Testis (tissue), 3 donors: ENCODE data around the gene PRKG1. TPM values are rescaled to one million over a fixed set of nuclear protein-coding genes. Genes with fewer than 3 reads are reported as not detected.

ENCODE experiments used
- DNase-seq: peaks from one replicate; pipeline ENCODE4 v3.0.0-alpha.2; 2019
- H3K27ac ChIP-seq, 2 donors: fragments of 200-600 bp; sonication (generic); one replicate each; pipeline ENCODE4 v1.5.1; 2019
- H3K27me3 ChIP-seq: fragments of 200-600 bp; sonication (generic); one replicate; pipeline ENCODE4 v1.5.1; 2019
- H3K36me3 ChIP-seq: fragments of 200-600 bp; sonication (generic); one replicate; pipeline ENCODE4 v1.5.1; 2017; ENCODE audit warnings: low read depth; ENCODE audit errors: missing control alignments
- H3K4me1 ChIP-seq: fragments of 200-600 bp; sonication (generic); one replicate; pipeline ENCODE4 v1.5.1; 2019
- H3K4me3 ChIP-seq, 2 donors: fragments of 200-600 bp; sonication (generic); one replicate each; pipeline ENCODE4 v1.5.1; 2017 to 2019
- H3K9me3 ChIP-seq: fragments of 200-600 bp; sonication (generic); one replicate; pipeline ENCODE4 v1.5.1; 2017
- CTCF ChIP-seq, 3 experiments: fragments of 450-650 bp in 2 of 3; fragments of 200-600 bp in 1 of 3; sonication (generic) in 1 of 3; IDR thresholded peaks; one replicate each; pipeline ENCODE4 v1.5.1; 2016 to 2019; ENCODE audit warnings: antibody characterized with exemption in 3 of 3, mild to moderate bottlenecking in 2 of 3, moderate library complexity in 1 of 3
- POLR2A ChIP-seq: fragments of 450-650 bp; IDR thresholded peaks from one replicate; pipeline ENCODE4 v1.6.1; 2017; ENCODE audit warnings: antibody characterized with exemption, mild to moderate bottlenecking, moderate library complexity
- WGBS, 2 donors: methylation state at CpG; one replicate each; pipeline ENCODE4 v1.1.5; 2018; 5-methylcytosine and 5-hydroxymethylcytosine counted together
- intact Hi-C: fragments of 100-400 bp; cut with DNase I; formaldehyde crosslinking; loops from one replicate; pipeline ENCODE4 v1.15.1; 2023; ENCODE audit warnings: low total_unique reads
- polyA plus RNA-seq: library from polyadenylated mRNA; stranded (reverse); fragments of 350-450 nt; fragmentation: Illumina TruSeq; extraction: RNeasy Lipid Tissue Mini Kit (QIAGEN cat#74804); gene quantifications from one replicate; pipeline ENCODE4 v1.2.3, GENCODE V29; 2014; ENCODE audit warnings: low read depth, low replicate concordance; ENCODE audit not compliant: insufficient read depth
- total RNA-seq, 2 donors: library from RNA; depleted of rRNA; stranded (reverse); fragments of >200 nt; gene quantifications; one replicate each; pipeline ENCODE4 v1.2.3, GENCODE V29; 2016

Gene PRKG1
- total and polyA plus RNA-seq, 3 donors from 2014 or later = 6.3 to 15.3 (median 12.5) TPM

- H3K36me3 ChIP-seq = no peaks in the 10 kb centered on the region
- no peak for TF ChIP-seq CTCF (IDR thresholded peaks at IDR 0.05)
- no peak for TF ChIP-seq POLR2A
- no peaks in the 10 kb centered on the region for H3K27me3 ChIP-seq
- no peaks in the 10 kb centered on the region for H3K4me1 ChIP-seq
- intact Hi-C loops = no loop called here
- no peak for DNase-seq
- no peak overlapping the region for H3K4me3 ChIP-seq
- H3K27ac ChIP-seq = no peak overlapping the region
- H3K9me3 ChIP-seq = no peaks in the 10 kb centered on the region
Measured at GRCh38 chr10:51980752-51981151, 906.5 kb downstream of the PRKG1 start.

DNA sequence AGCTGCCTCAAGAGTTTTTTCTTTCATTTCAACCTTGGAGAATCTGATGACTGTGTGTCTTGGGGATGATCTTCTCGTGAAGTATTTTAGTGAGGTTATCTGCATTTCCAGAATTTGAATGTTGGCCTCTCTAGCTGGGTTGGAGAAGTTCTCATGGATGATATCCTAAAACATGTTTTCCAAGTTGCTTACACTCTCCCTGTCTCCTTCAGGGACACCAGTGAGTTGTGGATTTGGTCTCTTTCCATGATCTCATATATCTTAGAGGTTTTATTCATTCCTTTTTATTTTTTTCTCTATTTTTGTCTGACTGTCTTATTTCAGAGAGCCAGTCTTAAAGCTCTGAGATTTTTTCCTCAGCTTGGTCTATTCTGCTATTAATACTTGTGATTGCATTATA is 907.4 kb downstream of the PRKG1 start:
- intact Hi-C loops = no loop called here
- Histone ChIP-seq H3K4me3 (no peak overlapping the region), H3K36me3 (no peaks in the 10 kb centered on the region), H3K27me3 (no peaks in the 10 kb centered on the region), H3K4me1 (no peaks in the 10 kb centered on the region), H3K9me3 (no peaks in the 10 kb centered on the region), H3K27ac (no peak overlapping the region)
- no peak for DNase-seq
- TF ChIP-seq CTCF (IDR thresholded peaks at IDR 0.05) (no peak), POLR2A (no peak)
- 67 to 75% methylated on average over 1 of the region's 1 CpG for WGBS, 2 donors

- 90 to 94% methylated on average over 2 of the region's 2 CpGs for WGBS, 2 donors
- DNase-seq = no peak
- Histone ChIP-seq H3K27me3 (no peaks in the 10 kb centered on the region), H3K36me3 (no peaks in the 10 kb centered on the region), H3K27ac (no peak overlapping the region), H3K9me3 (no peaks in the 10 kb centered on the region), H3K4me3 (no peak overlapping the region), H3K4me1 (no peaks in the 10 kb centered on the region)
- intact Hi-C loops = no loop called here
- TF ChIP-seq POLR2A (no peak), CTCF (IDR thresholded peaks at IDR 0.05) (no peak)
Measured at GRCh38 chr10:51983481-51983880, 909.2 kb downstream of the PRKG1 start.

- Histone ChIP-seq H3K36me3 (no peaks in the 10 kb centered on the region), H3K27me3 (no peaks in the 10 kb centered on the region), H3K9me3 (no peaks in the 10 kb centered on the region), H3K4me1 (no peaks in the 10 kb centered on the region), H3K4me3 (no peak overlapping the region), H3K27ac (no peak overlapping the region)
- no peak for DNase-seq
- intact Hi-C loops = no loop called here
- TF ChIP-seq CTCF (IDR thresholded peaks at IDR 0.05) (no peak), POLR2A (no peak)
Measured at GRCh38 chr10:51985336-51985735, 911.0 kb downstream of the PRKG1 start.

GRCh38 chr10:51986516-51986915 is 912.2 kb downstream of the PRKG1 start:
- TF ChIP-seq POLR2A (no peak), CTCF (IDR thresholded peaks at IDR 0.05) (no peak)
- Histone ChIP-seq H3K27me3 (no peaks in the 10 kb centered on the region), H3K36me3 (no peaks in the 10 kb centered on the region), H3K27ac (no peak overlapping the region), H3K9me3 (no peaks in the 10 kb centered on the region), H3K4me1 (no peaks in the 10 kb centered on the region), H3K4me3 (no peak overlapping the region)
- 39 to 73% methylated on average over 2 of the region's 2 CpGs for WGBS, 2 donors
- intact Hi-C loops = no loop called here
- DNase-seq = no peak
